Measurements from ENCODE around the gene PCSK5.

PCSK5 gene

GRCh38 chr9:76114144-76114543, 223.7 kb downstream of the PCSK5 start:
- Histone ChIP-seq H3K4me1 (ENCODE audit: insufficient read depth, low read length) (no peaks in the 10 kb centered on the region), H3K27me3 (ENCODE audit: insufficient read depth, low read length) (no peaks in the 10 kb centered on the region), H3K9ac (ENCODE audit: low read depth, low read length) (no peak overlapping the region), H3K36me3 (ENCODE audit: insufficient read depth, low read depth, low read length) (no peaks in the 10 kb centered on the region; the same call in 1 of the 2 replicates), H3K9me3 (ENCODE audit: insufficient read depth, low read depth, low read length) (no peaks in the 10 kb centered on the region), H3K4me3 (ENCODE audit: low read length) (no peak overlapping the region), H3K27ac (ENCODE audit: low read length) (no peak overlapping the region)

GRCh38 chr9:76115396-76115795, 224.9 kb downstream of the PCSK5 start:
- H3K4me3 ChIP-seq (ENCODE audit: low read length), result no peak overlapping the region
- H3K9ac ChIP-seq (ENCODE audit: low read depth, low read length), result no peak overlapping the region
- H3K27ac ChIP-seq (ENCODE audit: low read length), result no peak overlapping the region
- no peaks in the 10 kb centered on the region; the same call in 1 of the 2 replicates for H3K36me3 ChIP-seq (ENCODE audit: insufficient read depth, low read depth, low read length)
- H3K9me3 ChIP-seq (ENCODE audit: insufficient read depth, low read depth, low read length), result no peaks in the 10 kb centered on the region
- H3K4me1 ChIP-seq (ENCODE audit: insufficient read depth, low read length), result no peaks in the 10 kb centered on the region
- H3K27me3 ChIP-seq (ENCODE audit: insufficient read depth, low read length), result no peaks in the 10 kb centered on the region

GRCh38 chr9:76115982-76116646, 225.6 kb downstream of the PCSK5 start:
- Histone ChIP-seq H3K9me3 (ENCODE audit: insufficient read depth, low read depth, low read length) (no peaks in the 10 kb centered on the region), H3K4me3 (ENCODE audit: low read length) (no peak overlapping the region), H3K4me1 (ENCODE audit: insufficient read depth, low read length) (no peaks in the 10 kb centered on the region), H3K36me3 (ENCODE audit: insufficient read depth, low read depth, low read length) (no peaks in the 10 kb centered on the region), H3K27ac (ENCODE audit: low read length) (no peak overlapping the region), H3K9ac (ENCODE audit: low read depth, low read length) (no peak overlapping the region), H3K27me3 (ENCODE audit: insufficient read depth, low read length) (no peaks in the 10 kb centered on the region)

GRCh38 chr9:76116913-76117312, 226.4 kb downstream of the PCSK5 start:
- Histone ChIP-seq H3K27ac (ENCODE audit: low read length) (no peak overlapping the region), H3K36me3 (ENCODE audit: insufficient read depth, low read depth, low read length) (no peaks in the 10 kb centered on the region), H3K4me3 (ENCODE audit: low read length) (no peak overlapping the region), H3K27me3 (ENCODE audit: insufficient read depth, low read length) (no peaks in the 10 kb centered on the region), H3K9me3 (ENCODE audit: insufficient read depth, low read depth, low read length) (no peaks in the 10 kb centered on the region), H3K4me1 (ENCODE audit: insufficient read depth, low read length) (no peaks in the 10 kb centered on the region), H3K9ac (ENCODE audit: low read depth, low read length) (no peak overlapping the region)

- peaks cover 5% of the 10 kb centered on the region; the same call in 1 of the 2 replicates for H3K4me1 ChIP-seq (ENCODE audit: insufficient read depth, low read length)
- no peak overlapping the region for H3K9ac ChIP-seq (ENCODE audit: low read depth, low read length)
- no peak overlapping the region for H3K4me3 ChIP-seq (ENCODE audit: low read length)
- H3K27me3 ChIP-seq (ENCODE audit: insufficient read depth, low read length), result no peaks in the 10 kb centered on the region
- no peaks in the 10 kb centered on the region for H3K9me3 ChIP-seq (ENCODE audit: insufficient read depth, low read depth, low read length)
- H3K36me3 ChIP-seq (ENCODE audit: insufficient read depth, low read depth, low read length), result no peaks in the 10 kb centered on the region
- H3K27ac ChIP-seq (ENCODE audit: low read length), result no peak overlapping the region
Measured at GRCh38 chr9:76127637-76128036, 237.2 kb downstream of the PCSK5 start.

- H3K9ac ChIP-seq (ENCODE audit: low read depth, low read length), result no peak overlapping the region
Measured at GRCh38 chr9:76135902-76136301, 245.4 kb downstream of the PCSK5 start.

GRCh38 chr9:76136986-76137385, 246.5 kb downstream of the PCSK5 start:
- Histone ChIP-seq H3K4me3 (ENCODE audit: low read length) (no peak overlapping the region), H3K9me3 (ENCODE audit: insufficient read depth, low read depth, low read length) (no peaks in the 10 kb centered on the region), H3K4me1 (ENCODE audit: insufficient read depth, low read length) (peaks cover 16% of the 10 kb centered on the region), H3K9ac (ENCODE audit: low read depth, low read length) (no peak overlapping the region), H3K36me3 (ENCODE audit: insufficient read depth, low read depth, low read length) (no peaks in the 10 kb centered on the region), H3K27me3 (ENCODE audit: insufficient read depth, low read length) (no peaks in the 10 kb centered on the region), H3K27ac (ENCODE audit: low read length) (no peak overlapping the region)

More at GRCh38 chr9:76135902-76136301, 245.4 kb downstream of the PCSK5 start:
- Histone ChIP-seq H3K4me1 (ENCODE audit: insufficient read depth, low read length) (peaks cover 16% of the 10 kb centered on the region), H3K27ac (ENCODE audit: low read length) (no peak overlapping the region), H3K9me3 (ENCODE audit: insufficient read depth, low read depth, low read length) (no peaks in the 10 kb centered on the region), H3K27me3 (ENCODE audit: insufficient read depth, low read length) (no peaks in the 10 kb centered on the region), H3K36me3 (ENCODE audit: insufficient read depth, low read depth, low read length) (no peaks in the 10 kb centered on the region), H3K4me3 (ENCODE audit: low read length) (no peak overlapping the region)

- H3K9ac ChIP-seq (ENCODE audit: low read depth, low read length), result no peak overlapping the region
- H3K27me3 ChIP-seq (ENCODE audit: insufficient read depth, low read length), result no peaks in the 10 kb centered on the region
- no peak overlapping the region for H3K4me3 ChIP-seq (ENCODE audit: low read length)
- no peaks in the 10 kb centered on the region for H3K9me3 ChIP-seq (ENCODE audit: insufficient read depth, low read depth, low read length)
- no peak overlapping the region for H3K27ac ChIP-seq (ENCODE audit: low read length)
- peaks cover 16% of the 10 kb centered on the region for H3K4me1 ChIP-seq (ENCODE audit: insufficient read depth, low read length)
- no peaks in the 10 kb centered on the region for H3K36me3 ChIP-seq (ENCODE audit: insufficient read depth, low read depth, low read length)
Measured at GRCh38 chr9:76137931-76138330, 247.5 kb downstream of the PCSK5 start.

GRCh38 chr9:76138360-76138759, 247.9 kb downstream of the PCSK5 start:
- Histone ChIP-seq H3K4me1 (ENCODE audit: insufficient read depth, low read length) (peaks cover 16% of the 10 kb centered on the region), H3K4me3 (ENCODE audit: low read length) (no peak overlapping the region)

GRCh38 chr9:76143834-76144233, 253.4 kb downstream of the PCSK5 start:
- H3K27me3 ChIP-seq (ENCODE audit: insufficient read depth, low read length), result no peaks in the 10 kb centered on the region
- no peaks in the 10 kb centered on the region for H3K36me3 ChIP-seq (ENCODE audit: insufficient read depth, low read depth, low read length)
- H3K9me3 ChIP-seq (ENCODE audit: insufficient read depth, low read depth, low read length), result no peaks in the 10 kb centered on the region
- no peak overlapping the region for H3K27ac ChIP-seq (ENCODE audit: low read length)
- peaks cover 3% of the 10 kb centered on the region; the same call in 1 of the 2 replicates for H3K4me1 ChIP-seq (ENCODE audit: insufficient read depth, low read length)
- H3K4me3 ChIP-seq (ENCODE audit: low read length), result no peak overlapping the region
- H3K9ac ChIP-seq (ENCODE audit: low read depth, low read length), result no peak overlapping the region

More at GRCh38 chr9:76138360-76138759, 247.9 kb downstream of the PCSK5 start:
- Histone ChIP-seq H3K36me3 (ENCODE audit: insufficient read depth, low read depth, low read length) (no peaks in the 10 kb centered on the region), H3K27ac (ENCODE audit: low read length) (no peak overlapping the region), H3K27me3 (ENCODE audit: insufficient read depth, low read length) (no peaks in the 10 kb centered on the region), H3K9me3 (ENCODE audit: insufficient read depth, low read depth, low read length) (no peaks in the 10 kb centered on the region), H3K9ac (ENCODE audit: low read depth, low read length) (no peak overlapping the region)

- no peaks in the 10 kb centered on the region for H3K27me3 ChIP-seq (ENCODE audit: insufficient read depth, low read length)
- no peaks in the 10 kb centered on the region for H3K9me3 ChIP-seq (ENCODE audit: insufficient read depth, low read depth, low read length)
- H3K4me1 ChIP-seq (ENCODE audit: insufficient read depth, low read length), result no peaks in the 10 kb centered on the region
- H3K36me3 ChIP-seq (ENCODE audit: insufficient read depth, low read depth, low read length), result no peaks in the 10 kb centered on the region
- H3K4me3 ChIP-seq (ENCODE audit: low read length), result no peak overlapping the region
- H3K9ac ChIP-seq (ENCODE audit: low read depth, low read length), result no peak overlapping the region
- no peak overlapping the region for H3K27ac ChIP-seq (ENCODE audit: low read length)
Measured at GRCh38 chr9:76150013-76150412, 259.5 kb downstream of the PCSK5 start.

GRCh38 chr9:76151267-76151666, 260.8 kb downstream of the PCSK5 start:
- Histone ChIP-seq H3K27me3 (ENCODE audit: insufficient read depth, low read length) (no peaks in the 10 kb centered on the region), H3K9ac (ENCODE audit: low read depth, low read length) (no peak overlapping the region), H3K36me3 (ENCODE audit: insufficient read depth, low read depth, low read length) (no peaks in the 10 kb centered on the region), H3K9me3 (ENCODE audit: insufficient read depth, low read depth, low read length) (no peaks in the 10 kb centered on the region), H3K27ac (ENCODE audit: low read length) (no peak overlapping the region), H3K4me1 (ENCODE audit: insufficient read depth, low read length) (no peaks in the 10 kb centered on the region), H3K4me3 (ENCODE audit: low read length) (no peak overlapping the region)
